ENCODE results near the gene CNIH1.
A peak's percentile ranks its signal among the peaks of the same experiment; 100 is the strongest.

The CNIH1 gene

DNA sequence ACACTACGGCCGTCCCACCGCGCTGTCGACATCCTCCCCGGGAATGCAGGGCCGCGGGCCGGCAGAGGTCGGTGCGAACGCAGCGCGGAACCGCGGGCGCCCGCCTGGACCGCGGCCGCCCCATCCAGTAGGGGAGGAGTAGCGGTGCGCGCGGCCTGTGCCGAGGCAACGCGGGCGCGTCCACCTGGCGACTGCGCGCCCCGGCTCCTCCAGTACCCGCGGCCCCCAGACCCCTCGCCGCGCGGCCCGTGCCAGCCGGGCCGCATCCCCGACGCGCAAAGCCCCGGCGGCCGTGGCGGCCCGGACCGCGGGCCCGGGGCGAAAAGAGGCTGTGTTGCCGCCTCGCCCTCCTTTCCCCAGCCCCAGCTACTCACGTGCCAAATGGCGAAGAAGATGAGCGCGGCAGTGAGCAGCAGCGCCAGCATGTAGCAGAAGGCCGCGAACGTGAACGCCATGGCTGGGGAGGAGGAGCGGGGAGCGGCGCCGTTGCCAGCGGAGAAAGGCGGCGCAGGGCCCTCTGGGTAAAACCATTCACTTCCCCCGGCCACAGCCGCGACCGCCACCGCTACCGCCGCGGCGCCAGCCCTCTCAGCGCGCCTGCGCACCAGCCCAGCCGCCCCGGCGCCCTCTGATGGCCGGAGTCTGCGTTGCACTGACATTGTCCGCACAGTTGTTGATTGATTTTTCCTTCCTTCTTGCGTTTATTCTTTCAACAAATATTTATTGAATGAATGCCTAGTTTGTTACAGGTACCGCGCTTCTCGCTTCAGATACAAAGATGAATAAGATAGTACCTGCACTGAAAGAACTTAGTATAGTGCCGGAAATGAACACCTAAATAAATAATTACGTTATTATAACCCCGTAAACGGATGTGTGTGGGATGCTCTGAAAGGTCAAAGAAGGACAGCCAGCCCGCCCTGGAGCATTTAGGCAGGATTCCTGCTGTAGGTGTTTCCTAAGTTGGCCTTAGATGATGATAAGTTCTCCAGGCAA lies at the start of gene CNIH1:
Gene CNIH1, minus strand, starts transcription at position 502 of the 996 bp plus-strand sequence. Its CDS starts 47 bp downstream, at position 455.
- Histone ChIP-seq H3K36me3 (ENCODE audit: insufficient read depth, low read length) (peaks cover 12% of the 10 kb centered on the region), H3K79me2 (ENCODE audit: insufficient read depth, low read length) (peaks cover 45% of the 10 kb centered on the region), H3K9me3 (ENCODE audit: low read length) (no peaks in the 10 kb centered on the region), H2AFZ (ENCODE audit: low read length) (peak within 1 kb of the TSS; percentile 100), H4K20me1 (ENCODE audit: insufficient read depth, low read length) (no peaks in the 10 kb centered on the region), H3F3A (ENCODE audit: insufficient read depth, low read length) (no peaks in the 10 kb centered on the region), H3K4me3 (ENCODE audit: low read depth, low read length, poor library complexity, severe bottlenecking) (peak within 1 kb of the TSS; percentile 75), H3K9ac (ENCODE audit: low read length) (peak within 1 kb of the TSS; percentile 77), H3K4me2 (ENCODE audit: low read length) (peak within 1 kb of the TSS; percentile 89), H3K27me3 (ENCODE audit: insufficient read depth, low read length) (no peaks in the 10 kb centered on the region), H3K27ac (ENCODE audit: low read depth, low read length, poor library complexity, severe bottlenecking) (peak within 1 kb of the TSS; percentile 67), H3K4me1 (ENCODE audit: insufficient read depth, low read length, severe bottlenecking) (peaks cover 49% of the 10 kb centered on the region), H3K9me2 (ENCODE audit: low read depth, low read length) (no peaks in the 10 kb centered on the region)
- no peak for TF ChIP-seq EZH2 (IDR thresholded peaks at IDR 0.05; ENCODE audit: borderline replicate concordance, low read length)
- TF ChIP-seq CTCF (IDR thresholded peaks at IDR 0.05; ENCODE audit: low read length): peak; percentile 92

DNA sequence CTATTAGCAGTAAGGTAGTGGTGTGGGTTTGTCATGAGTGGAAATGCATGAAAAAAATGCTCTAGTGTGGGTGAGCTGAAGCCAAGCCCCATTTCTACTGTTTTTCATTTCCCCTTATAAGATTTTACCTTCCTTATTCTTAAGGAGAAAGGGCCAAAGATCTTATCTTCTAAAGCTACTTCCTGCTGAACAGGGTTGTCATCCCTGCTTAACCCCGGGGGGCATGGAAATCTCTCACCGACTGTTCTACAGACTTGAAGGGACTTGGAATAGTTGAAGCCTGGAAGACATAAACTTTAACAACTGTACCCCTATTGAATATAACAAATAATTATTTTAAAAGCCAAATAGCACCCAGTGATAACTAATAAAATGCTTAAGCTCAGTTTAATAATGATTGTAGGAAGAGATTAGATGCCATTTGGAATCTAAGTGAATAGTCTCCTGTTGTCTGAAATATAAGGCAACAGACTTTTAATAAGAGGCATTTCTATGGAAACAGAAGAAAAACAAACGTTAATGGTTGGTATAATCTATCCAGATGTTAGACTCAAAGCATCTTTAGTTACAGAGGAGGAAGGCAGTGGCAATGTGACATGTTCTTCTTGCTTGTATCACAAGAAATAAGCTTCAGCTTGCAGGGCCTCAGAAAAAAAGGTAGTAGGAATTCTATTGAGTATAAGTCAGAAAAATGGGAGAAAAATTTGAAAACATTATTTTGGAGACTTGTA lies 49.4 kb upstream of the CNIH1 start:
- no peak overlapping the region for H3K4me3 ChIP-seq (ENCODE audit: low read depth, low read length, poor library complexity, severe bottlenecking)
- H2AFZ ChIP-seq (ENCODE audit: low read length): no peak overlapping the region
- no peaks in the 10 kb centered on the region for H3K27me3 ChIP-seq (ENCODE audit: insufficient read depth, low read length)
- no peak overlapping the region for H3K9ac ChIP-seq (ENCODE audit: low read length)
- TF ChIP-seq CTCF (IDR thresholded peaks at IDR 0.05; ENCODE audit: low read length): no peak
- TF ChIP-seq EZH2 (IDR thresholded peaks at IDR 0.05; ENCODE audit: borderline replicate concordance, low read length): no peak
- no peaks in the 10 kb centered on the region for H3K36me3 ChIP-seq (ENCODE audit: insufficient read depth, low read length)
- H3K4me2 ChIP-seq (ENCODE audit: low read length): no peak overlapping the region
- H3K4me1 ChIP-seq (ENCODE audit: insufficient read depth, low read length, severe bottlenecking): peaks cover 26% of the 10 kb centered on the region
- H3K79me2 ChIP-seq (ENCODE audit: insufficient read depth, low read length): peaks cover 24% of the 10 kb centered on the region
- H4K20me1 ChIP-seq (ENCODE audit: insufficient read depth, low read length): no peaks in the 10 kb centered on the region
- H3F3A ChIP-seq (ENCODE audit: insufficient read depth, low read length): no peaks in the 10 kb centered on the region
- no peaks in the 10 kb centered on the region for H3K9me3 ChIP-seq (ENCODE audit: low read length)
- H3K9me2 ChIP-seq (ENCODE audit: low read depth, low read length): no peaks in the 10 kb centered on the region
- H3K27ac ChIP-seq (ENCODE audit: low read depth, low read length, poor library complexity, severe bottlenecking): no peak overlapping the region

DNA sequence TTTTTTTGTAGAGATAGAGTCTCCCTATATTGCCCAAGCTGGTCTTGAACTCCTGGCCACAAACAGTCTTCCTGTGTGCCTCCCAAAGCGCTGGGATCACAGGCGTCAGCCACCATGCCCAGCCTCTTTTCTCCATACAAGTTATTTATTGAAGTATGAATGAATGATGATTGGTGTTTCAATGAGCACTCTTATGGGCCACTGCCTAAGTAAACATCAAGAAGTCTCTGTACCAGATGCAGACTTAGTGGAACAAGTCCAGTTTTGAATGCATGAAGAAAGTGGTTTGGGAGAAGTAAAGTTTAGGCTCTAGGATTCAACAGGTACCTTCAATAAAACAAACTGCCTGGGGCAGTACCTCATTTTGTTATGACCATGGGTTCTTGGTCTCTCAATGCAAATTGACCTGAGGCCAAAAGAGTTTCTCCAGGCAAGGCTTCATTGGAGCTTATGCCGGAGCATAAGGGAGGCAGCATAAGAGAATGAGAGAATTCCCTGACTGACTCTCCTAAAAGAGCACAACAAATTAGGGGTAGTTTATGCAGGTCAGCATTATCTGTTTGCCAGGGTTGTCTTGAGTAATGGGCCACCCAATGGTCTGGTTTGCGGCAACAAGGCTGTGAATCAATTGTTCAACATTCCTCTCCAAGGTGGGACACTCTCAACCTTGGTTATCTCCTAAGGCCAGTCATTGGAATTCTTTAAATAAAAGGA lies 48.7 kb upstream of the CNIH1 start:
- Histone ChIP-seq H3K36me3 (ENCODE audit: insufficient read depth, low read length) (no peaks in the 10 kb centered on the region), H3K27me3 (ENCODE audit: insufficient read depth, low read length) (no peaks in the 10 kb centered on the region), H3K27ac (ENCODE audit: low read depth, low read length, poor library complexity, severe bottlenecking) (no peak overlapping the region), H2AFZ (ENCODE audit: low read length) (no peak overlapping the region), H3K9me3 (ENCODE audit: low read length) (no peaks in the 10 kb centered on the region), H3K4me3 (ENCODE audit: low read depth, low read length, poor library complexity, severe bottlenecking) (peak overlapping the region; percentile 95), H4K20me1 (ENCODE audit: insufficient read depth, low read length) (no peaks in the 10 kb centered on the region), H3F3A (ENCODE audit: insufficient read depth, low read length) (no peaks in the 10 kb centered on the region), H3K9me2 (ENCODE audit: low read depth, low read length) (no peaks in the 10 kb centered on the region), H3K4me1 (ENCODE audit: insufficient read depth, low read length, severe bottlenecking) (peaks cover 28% of the 10 kb centered on the region), H3K4me2 (ENCODE audit: low read length) (peak overlapping the region; percentile 86; the same call in 1 of the 2 replicates), H3K79me2 (ENCODE audit: insufficient read depth, low read length) (peaks cover 32% of the 10 kb centered on the region), H3K9ac (ENCODE audit: low read length) (peak overlapping the region; percentile 96; the same call in 1 of the 2 replicates)
- no peak for TF ChIP-seq CTCF (IDR thresholded peaks at IDR 0.05; ENCODE audit: low read length)
- no peak for TF ChIP-seq EZH2 (IDR thresholded peaks at IDR 0.05; ENCODE audit: borderline replicate concordance, low read length)

Measured in OCI-LY1 (cell line).